Measurements from ENCODE around the gene ITPR1. TPM values are rescaled to one million over a fixed set of nuclear protein-coding genes. Genes with fewer than 3 reads are reported as not detected.
A peak's percentile ranks its signal among the peaks of the same experiment; 100 is the strongest.
"Not testable (repeated sequence)": the region's sequence is repeated elsewhere in the genome, so short reads cannot be mapped to it uniquely, and the experiment has no call there.

Gene ITPR1
- 10 to 100 TPM; 14.7 to 45.1 (median 21.0) TPM for total RNA-seq

DNA sequence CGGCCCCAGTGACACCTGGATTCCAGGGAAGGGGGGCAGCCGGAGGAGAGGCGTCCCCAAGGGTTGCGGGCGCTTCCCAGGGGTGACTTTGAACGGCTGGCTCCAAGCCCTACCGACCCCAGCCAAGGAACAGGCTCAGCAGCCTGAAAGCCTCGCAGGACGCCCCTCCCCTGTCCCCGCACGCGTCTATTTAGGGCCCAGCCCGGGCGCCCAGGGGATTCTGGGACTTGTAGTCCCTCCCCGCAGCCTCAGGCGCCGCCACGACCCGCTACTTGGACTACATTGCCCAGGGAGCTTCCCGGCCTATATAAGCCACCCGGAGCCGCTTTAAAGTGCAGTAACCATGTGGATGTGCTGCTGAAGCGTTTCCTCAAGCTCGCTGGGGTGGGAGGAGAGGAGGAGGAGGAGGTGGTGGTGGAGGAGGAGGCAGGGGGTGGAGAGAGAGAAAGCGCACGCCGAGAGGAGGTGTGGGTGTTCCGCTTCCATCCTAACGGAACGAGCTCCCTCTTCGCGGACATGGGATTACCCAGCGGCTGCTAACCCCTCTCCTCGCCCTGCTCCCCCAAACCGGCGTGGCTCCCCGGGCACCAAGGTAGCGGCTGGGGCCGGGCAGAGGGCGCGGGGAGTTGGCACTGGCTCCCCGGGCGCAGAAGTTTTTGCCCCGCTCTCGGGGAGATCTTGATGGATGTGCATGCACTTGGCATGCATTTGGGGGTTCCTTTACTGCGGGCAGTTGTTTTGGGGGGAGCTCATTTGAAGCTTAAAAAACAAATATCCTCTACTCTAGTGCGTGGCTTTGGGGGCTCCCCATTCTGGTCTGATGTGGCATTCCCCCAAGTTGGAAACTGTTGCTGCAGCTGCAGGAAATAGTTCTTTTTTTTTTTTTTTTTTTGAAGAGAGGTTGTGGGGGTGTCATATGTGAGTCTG, at the start of gene ITPR1:
ITPR1 (plus strand) TSS at position 335 of the 927 bp plus-strand sequence. CDS start 23,144 bp downstream, outside the sequence.
- Histone ChIP-seq H3K9me3 (no peaks in the 10 kb centered on the region), H3K27ac (peak within 1 kb of the TSS; percentile 82), H3K4me1 (peaks cover 22% of the 10 kb centered on the region), H3K36me3 (no peaks in the 10 kb centered on the region), H3K4me3 (peak within 1 kb of the TSS; percentile 89), H3K27me3 (no peaks in the 10 kb centered on the region)
- WGBS, result 0% methylated on average over 30 of the region's 47 CpGs
- TF ChIP-seq POLR2A (IDR thresholded peaks at IDR 0.05) (peak; percentile 89 to 99), POLR2AphosphoS5 (IDR thresholded peaks at IDR 0.05) (peak in 1 of 3 donors; percentile 77), EP300 (IDR thresholded peaks at IDR 0.05) (no peak)
- TF ChIP-seq, protein P1, sequence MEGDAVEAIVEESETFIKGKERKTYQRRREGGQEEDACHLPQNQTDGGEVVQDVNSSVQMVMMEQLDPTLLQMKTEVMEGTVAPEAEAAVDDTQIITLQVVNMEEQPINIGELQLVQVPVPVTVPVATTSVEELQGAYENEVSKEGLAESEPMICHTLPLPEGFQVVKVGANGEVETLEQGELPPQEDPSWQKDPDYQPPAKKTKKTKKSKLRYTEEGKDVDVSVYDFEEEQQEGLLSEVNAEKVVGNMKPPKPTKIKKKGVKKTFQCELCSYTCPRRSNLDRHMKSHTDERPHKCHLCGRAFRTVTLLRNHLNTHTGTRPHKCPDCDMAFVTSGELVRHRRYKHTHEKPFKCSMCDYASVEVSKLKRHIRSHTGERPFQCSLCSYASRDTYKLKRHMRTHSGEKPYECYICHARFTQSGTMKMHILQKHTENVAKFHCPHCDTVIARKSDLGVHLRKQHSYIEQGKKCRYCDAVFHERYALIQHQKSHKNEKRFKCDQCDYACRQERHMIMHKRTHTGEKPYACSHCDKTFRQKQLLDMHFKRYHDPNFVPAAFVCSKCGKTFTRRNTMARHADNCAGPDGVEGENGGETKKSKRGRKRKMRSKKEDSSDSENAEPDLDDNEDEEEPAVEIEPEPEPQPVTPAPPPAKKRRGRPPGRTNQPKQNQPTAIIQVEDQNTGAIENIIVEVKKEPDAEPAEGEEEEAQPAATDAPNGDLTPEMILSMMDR (IDR thresholded peaks at IDR 0.05), result no peak
- DNase-seq (ENCODE audit: low spot score in 2 of 2), result peak; percentile 99 to 100

DNA sequence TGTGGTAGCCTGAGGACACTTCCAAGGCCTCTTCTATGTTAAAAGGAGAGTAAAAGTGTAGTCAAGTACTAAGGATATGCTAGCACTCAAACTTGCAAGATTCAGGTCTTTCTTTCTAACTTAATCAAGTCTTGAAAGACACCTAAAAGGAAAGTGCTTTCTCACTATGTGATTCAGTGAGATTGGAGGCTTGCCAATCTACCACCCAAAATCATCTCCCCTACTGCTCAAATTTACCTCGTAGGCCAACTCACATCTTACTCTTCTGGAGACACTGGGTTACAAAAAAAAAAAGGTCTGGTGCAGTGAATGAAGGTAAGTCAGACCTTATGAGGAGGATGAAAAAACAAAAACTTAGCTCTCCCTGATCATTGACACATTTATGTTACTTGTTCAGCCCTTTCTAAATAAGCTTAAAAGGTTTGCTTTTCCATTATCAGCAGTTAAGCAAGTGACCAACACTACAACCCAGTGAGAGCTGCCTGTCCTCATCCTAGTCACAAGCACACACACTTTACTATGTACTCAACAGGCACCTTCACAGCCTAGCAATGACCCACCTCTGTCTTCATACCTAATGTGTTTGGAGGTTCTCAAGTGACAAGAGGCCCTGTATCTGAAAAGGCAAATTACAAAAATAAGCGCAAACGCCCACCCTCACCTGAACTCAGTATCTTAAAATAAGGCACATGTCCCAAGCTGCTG, 45.7 kb upstream of the ITPR1 start:
- H3K4me3 ChIP-seq, result no peak overlapping the region
- 86% methylated on average over 3 of the region's 3 CpGs for WGBS
- H3K36me3 ChIP-seq, result peaks cover 44% of the 10 kb centered on the region
- H3K27me3 ChIP-seq, result no peaks in the 10 kb centered on the region
- TF ChIP-seq EP300 (IDR thresholded peaks at IDR 0.05) (no peak), POLR2A (IDR thresholded peaks at IDR 0.05) (no peak), POLR2AphosphoS5 (IDR thresholded peaks at IDR 0.05) (no peak)
- TF ChIP-seq, protein P1 (IDR thresholded peaks at IDR 0.05), result no peak
- no peaks in the 10 kb centered on the region for H3K9me3 ChIP-seq
- DNase-seq (ENCODE audit: low spot score in 2 of 2), result no peak
- no peaks in the 10 kb centered on the region for H3K4me1 ChIP-seq
- no peak overlapping the region for H3K27ac ChIP-seq

DNA sequence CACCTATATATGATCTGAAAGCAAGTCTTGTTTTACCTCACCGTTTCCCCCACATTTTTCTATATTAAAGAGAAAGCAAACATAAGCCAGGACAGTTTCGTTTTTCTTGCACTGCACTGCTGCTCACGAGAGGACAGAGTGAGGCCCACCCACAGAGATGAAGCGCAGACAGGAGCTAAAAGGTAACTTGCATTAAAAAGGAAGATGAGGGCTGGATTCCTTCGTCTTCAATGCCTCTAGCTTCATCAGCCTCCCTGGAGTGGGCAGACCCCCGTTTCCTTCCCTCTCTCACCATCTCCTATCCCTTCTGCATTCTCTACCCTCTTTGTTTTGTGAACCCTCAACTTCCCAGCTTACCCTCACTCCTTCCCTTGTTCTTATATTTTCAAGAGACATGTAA, 45.0 kb upstream of the ITPR1 start:
- Histone ChIP-seq H3K27ac (no peak overlapping the region), H3K4me1 (no peaks in the 10 kb centered on the region), H3K27me3 (no peaks in the 10 kb centered on the region), H3K4me3 (no peak overlapping the region), H3K36me3 (peaks cover 44% of the 10 kb centered on the region), H3K9me3 (no peaks in the 10 kb centered on the region)
- no peak for DNase-seq (ENCODE audit: low spot score in 2 of 2)
- WGBS, result 85% methylated on average over 6 of the region's 6 CpGs
- TF ChIP-seq POLR2AphosphoS5 (IDR thresholded peaks at IDR 0.05), result no peak
- no peak for TF ChIP-seq EP300 (IDR thresholded peaks at IDR 0.05)
- TF ChIP-seq, protein P1 (IDR thresholded peaks at IDR 0.05), result no peak
- TF ChIP-seq POLR2A (IDR thresholded peaks at IDR 0.05), result no peak

DNA sequence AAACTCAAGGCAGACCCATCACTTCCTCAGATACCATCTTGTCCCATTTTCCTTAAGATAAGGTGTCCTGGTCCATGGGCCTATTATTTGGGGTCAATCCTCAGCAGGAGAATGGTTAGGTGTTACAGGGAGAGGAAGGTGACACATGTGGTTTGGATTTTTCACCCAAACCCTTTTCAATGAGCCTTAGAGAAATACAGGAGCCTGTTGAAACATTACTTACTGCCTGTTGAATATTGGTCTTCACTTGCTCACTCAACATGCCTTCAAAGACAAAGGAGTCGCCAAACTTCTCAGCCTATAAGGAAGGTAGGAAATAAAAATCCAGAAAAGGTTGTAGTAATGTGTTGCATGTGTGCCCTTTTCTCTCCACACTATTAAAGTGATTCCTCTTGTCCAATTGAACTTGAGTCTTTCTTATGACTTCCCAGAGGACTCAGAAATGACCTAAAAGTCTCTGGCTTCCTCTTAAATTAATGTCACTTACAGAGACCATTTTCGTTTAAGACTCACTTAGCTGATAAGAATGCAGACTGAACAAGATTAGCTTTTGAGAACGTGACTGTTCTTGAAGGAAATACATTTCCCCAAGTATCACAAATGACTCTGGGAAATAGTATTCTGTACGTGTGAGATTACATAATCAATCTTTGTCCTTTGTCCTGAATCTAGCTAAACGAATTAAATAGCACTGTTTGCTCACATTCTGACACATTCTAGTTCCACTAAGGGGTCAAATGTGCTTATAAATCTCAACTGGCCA, 43.9 kb upstream of the ITPR1 start:
- H3K27me3 ChIP-seq, result no peaks in the 10 kb centered on the region
- no peaks in the 10 kb centered on the region for H3K9me3 ChIP-seq
- no peaks in the 10 kb centered on the region for H3K4me1 ChIP-seq
- TF ChIP-seq EP300 (IDR thresholded peaks at IDR 0.05), result no peak
- H3K4me3 ChIP-seq, result no peak overlapping the region
- DNase-seq (ENCODE audit: low spot score in 2 of 2), result no peak
- 80% methylated on average over 5 of the region's 5 CpGs for WGBS
- H3K36me3 ChIP-seq, result peaks cover 40% of the 10 kb centered on the region
- H3K27ac ChIP-seq, result no peak overlapping the region

DNA sequence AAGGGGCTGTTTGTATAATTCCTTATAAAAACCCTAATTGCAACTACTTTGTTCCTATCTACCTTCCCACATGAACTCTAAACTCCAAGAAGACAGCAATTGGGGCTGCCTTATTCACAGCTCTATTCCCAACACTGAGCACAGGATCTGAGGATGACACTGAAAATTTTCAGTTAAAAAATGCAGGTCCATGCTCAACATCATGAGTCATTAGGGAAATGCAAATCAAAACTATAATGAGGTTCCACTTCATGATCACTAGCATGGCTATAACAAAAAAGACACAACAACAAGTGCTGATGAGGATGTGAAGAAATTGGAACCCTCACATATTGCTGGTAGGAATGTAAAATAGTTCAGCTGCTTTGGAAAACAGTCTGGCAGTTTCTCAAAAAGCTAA, 39.0 kb upstream of the ITPR1 start:
- no peaks in the 10 kb centered on the region for H3K27me3 ChIP-seq
- H3K4me1 ChIP-seq, result no peaks in the 10 kb centered on the region
- no peak for DNase-seq (ENCODE audit: low spot score in 2 of 2)
- no peak overlapping the region for H3K4me3 ChIP-seq
- no peaks in the 10 kb centered on the region for H3K9me3 ChIP-seq
- no peak overlapping the region for H3K27ac ChIP-seq
- TF ChIP-seq, protein P1 (IDR thresholded peaks at IDR 0.05), result no peak
- TF ChIP-seq POLR2A (IDR thresholded peaks at IDR 0.05) (no peak), EP300 (IDR thresholded peaks at IDR 0.05) (no peak), POLR2AphosphoS5 (IDR thresholded peaks at IDR 0.05) (no peak)
- peaks cover 17% of the 10 kb centered on the region for H3K36me3 ChIP-seq

DNA sequence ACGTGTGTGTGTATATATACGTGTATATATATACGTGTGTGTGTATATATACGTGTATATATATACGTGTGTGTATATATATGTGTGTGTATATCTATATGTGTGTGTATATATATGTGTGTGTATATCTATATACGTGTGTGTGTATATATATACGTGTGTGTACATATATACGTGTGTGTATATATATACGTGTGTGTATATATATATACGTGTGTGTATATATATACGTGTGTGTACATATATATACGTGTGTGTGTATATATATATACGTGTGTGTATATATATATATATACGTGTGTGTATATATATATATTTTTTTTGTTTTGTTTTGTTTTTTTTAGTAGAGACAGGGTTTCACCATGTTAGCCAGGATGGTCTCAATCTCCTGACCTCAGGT, 36.4 kb upstream of the ITPR1 start:
- 93% methylated on average over 14 of the region's 14 CpGs for WGBS
- not testable (repeated sequence) for DNase-seq (ENCODE audit: low spot score in 2 of 2); H3K4me1 ChIP-seq; H3K27me3 ChIP-seq; H3K9me3 ChIP-seq; H3K36me3 ChIP-seq; H3K4me3 ChIP-seq; H3K27ac ChIP-seq
